ENCODE data around the gene TBC1D28.
"Not testable (repeated sequence)": the region's sequence is repeated elsewhere in the genome, so short reads cannot be mapped to it uniquely, and the experiment has no call there.

The TBC1D28 gene

GRCh38 chr17:18613016-18613415 is 31.2 kb downstream of the TBC1D28 start:
- not testable (repeated sequence) for DNase-seq (ENCODE audit: low read depth)

GRCh38 chr17:18593138-18593537 is 51.1 kb downstream of the TBC1D28 start:
- not testable (repeated sequence) for DNase-seq (ENCODE audit: low read depth)
